ENCODE measurements around the gene HYOU1. TPM values are rescaled to one million over a fixed set of nuclear protein-coding genes. Genes with fewer than 3 reads are reported as not detected.
"Not testable (repeated sequence)": the region's sequence is repeated elsewhere in the genome, so short reads cannot be mapped to it uniquely, and the experiment has no call there.

The HYOU1 gene
- total RNA-seq, 1 experiment from 2014 or later: 228 TPM

DNA sequence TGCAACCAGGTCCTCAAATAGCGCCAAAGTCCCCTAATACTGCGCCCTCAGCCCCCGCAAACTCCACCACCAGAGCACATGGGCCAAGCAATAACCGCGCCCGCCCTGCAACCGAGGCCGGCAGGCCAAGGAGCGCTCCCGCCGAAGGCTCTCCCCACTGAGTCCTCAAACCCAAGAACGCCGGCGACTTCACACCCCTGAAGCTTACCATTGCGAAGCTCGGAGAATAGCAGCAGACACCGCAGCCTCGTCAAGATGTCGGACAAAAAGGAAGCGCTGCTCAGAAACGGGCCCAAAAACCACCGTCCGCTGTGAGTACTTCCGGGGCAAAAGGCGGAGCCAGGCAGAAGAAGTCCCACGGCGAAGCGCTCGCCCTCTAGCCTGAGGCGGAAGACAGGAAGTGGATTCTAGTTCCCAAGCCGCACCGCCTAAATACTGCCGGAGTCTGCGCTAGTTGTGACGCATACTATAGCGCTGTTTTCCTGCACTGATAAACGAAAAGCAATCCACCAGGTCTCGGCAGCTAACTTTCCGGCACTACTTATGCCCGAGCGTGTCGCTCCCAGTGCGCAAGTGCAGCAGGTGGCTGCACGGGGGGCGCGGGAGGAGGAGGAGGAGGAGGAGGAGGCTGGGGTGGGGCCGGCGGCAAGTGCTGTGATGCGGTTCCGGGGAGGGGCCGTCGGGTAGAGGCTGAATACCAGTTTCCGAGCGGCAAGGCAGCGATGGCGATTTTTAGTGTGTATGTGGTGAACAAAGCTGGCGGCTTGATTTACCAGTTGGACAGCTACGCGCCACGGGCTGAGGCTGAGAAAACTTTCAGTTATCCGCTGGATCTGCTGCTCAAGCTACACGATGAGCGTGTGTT, 38.7 kb downstream of the HYOU1 start, which contains the start of the genes RPS25 and TRAPPC4:
RPS25 (minus strand) TSS at position 270 of the 865 bp plus-strand sequence; CDS start at position 211, 59 bp downstream.
TRAPPC4 (plus strand) TSS at position 693 of the 865 bp plus-strand sequence; CDS start at position 723, 30 bp downstream.
- no peak within 1 kb of the TSS for H4K8ac ChIP-seq (replicated peaks; ENCODE audit: insufficient read length, low read depth, low read length)
- H3K4me1 ChIP-seq (ENCODE audit: insufficient read depth, low read length): no peaks in the 10 kb centered on the region
- H2BK12ac ChIP-seq (ENCODE audit: insufficient read length, low read depth, low read length): no peak within 1 kb of the TSS
- H2BK120ac ChIP-seq (ENCODE audit: low read depth, low read length, poor library complexity, severe bottlenecking): no peak within 1 kb of the TSS
- peak within 1 kb of the TSS; percentile 71 for H3K4me2 ChIP-seq (ENCODE audit: insufficient read depth, insufficient read length, low read length)
- peak within 1 kb of the TSS; percentile 88 for H2AFZ ChIP-seq (ENCODE audit: low read length)
- H2BK5ac ChIP-seq (ENCODE audit: insufficient read length, low read length): no peak within 1 kb of the TSS
- Mint-ChIP-seq H3K36me3 (ENCODE audit: insufficient read depth in 1 of 3, low read depth in 3 of 3) (peaks cover 51 to 78% (median 75%) of the 10 kb centered on the region in 3 experiments), H3K27ac (peak within 1 kb of the TSS; percentile 99 to 100 (median 99)), H3K4me1 (peaks cover 10 to 22% of the 10 kb centered on the region in 2 experiments), H3K27me3 (ENCODE audit: low read depth) (no peaks in the 10 kb centered on the region; the same call in 1 of the 2 replicates), H3K4me3 (peak within 1 kb of the TSS; percentile 97 to 99), H3K9me3 (no peaks in the 10 kb centered on the region)
- peaks cover 2% of the 10 kb centered on the region for H3K79me1 ChIP-seq (ENCODE audit: insufficient read depth, low read depth, low read length, poor library complexity, severe bottlenecking)
- no peak within 1 kb of the TSS for H3K56ac ChIP-seq (ENCODE audit: insufficient read length, low read depth, low read length)
- no peaks in the 10 kb centered on the region for H3K9me3 ChIP-seq (ENCODE audit: control insufficient read depth, low read depth, low read length)
- H3K9ac ChIP-seq (ENCODE audit: extremely low read depth, insufficient read length, low read length): peak within 1 kb of the TSS; percentile 95
- H3K23ac ChIP-seq (ENCODE audit: insufficient read length, low read depth, low read length): no peak within 1 kb of the TSS
- WGBS (ENCODE audit: extremely low coverage, insufficient read length, low lambda C conversion rate): no CpG with 5 or more reads among the region's 63 CpGs
- H3K14ac ChIP-seq (ENCODE audit: insufficient read depth, low read length): peak within 1 kb of the TSS; percentile 92
- peak within 1 kb of the TSS; percentile 20 for H3T11ph ChIP-seq (ENCODE audit: low read length)
- no peak within 1 kb of the TSS for H4K5ac ChIP-seq (ENCODE audit: insufficient read length, low read depth, low read length)
- peaks cover 15% of the 10 kb centered on the region; the same call in 1 of the 2 replicates for H3K79me2 ChIP-seq (ENCODE audit: insufficient read depth, low read length)
- H3K27ac ChIP-seq (ENCODE audit: insufficient read length, low read depth, low read length): peak within 1 kb of the TSS; percentile 69
- no peaks in the 10 kb centered on the region for H3K27me3 ChIP-seq (ENCODE audit: insufficient read depth, low read length)
- no peak within 1 kb of the TSS for H4K91ac ChIP-seq (ENCODE audit: insufficient read length, low read depth, low read length)
- no peak within 1 kb of the TSS for H2BK20ac ChIP-seq (ENCODE audit: low read depth, low read length, poor library complexity, severe bottlenecking)
- H3K23me2 ChIP-seq (ENCODE audit: insufficient read length, low read depth, low read length, poor library complexity, severe bottlenecking): peaks cover 10% of the 10 kb centered on the region
- TF ChIP-seq, protein P1, sequence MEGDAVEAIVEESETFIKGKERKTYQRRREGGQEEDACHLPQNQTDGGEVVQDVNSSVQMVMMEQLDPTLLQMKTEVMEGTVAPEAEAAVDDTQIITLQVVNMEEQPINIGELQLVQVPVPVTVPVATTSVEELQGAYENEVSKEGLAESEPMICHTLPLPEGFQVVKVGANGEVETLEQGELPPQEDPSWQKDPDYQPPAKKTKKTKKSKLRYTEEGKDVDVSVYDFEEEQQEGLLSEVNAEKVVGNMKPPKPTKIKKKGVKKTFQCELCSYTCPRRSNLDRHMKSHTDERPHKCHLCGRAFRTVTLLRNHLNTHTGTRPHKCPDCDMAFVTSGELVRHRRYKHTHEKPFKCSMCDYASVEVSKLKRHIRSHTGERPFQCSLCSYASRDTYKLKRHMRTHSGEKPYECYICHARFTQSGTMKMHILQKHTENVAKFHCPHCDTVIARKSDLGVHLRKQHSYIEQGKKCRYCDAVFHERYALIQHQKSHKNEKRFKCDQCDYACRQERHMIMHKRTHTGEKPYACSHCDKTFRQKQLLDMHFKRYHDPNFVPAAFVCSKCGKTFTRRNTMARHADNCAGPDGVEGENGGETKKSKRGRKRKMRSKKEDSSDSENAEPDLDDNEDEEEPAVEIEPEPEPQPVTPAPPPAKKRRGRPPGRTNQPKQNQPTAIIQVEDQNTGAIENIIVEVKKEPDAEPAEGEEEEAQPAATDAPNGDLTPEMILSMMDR (conservative IDR thresholded peaks at IDR 0.05): no peak
- no peaks in the 10 kb centered on the region for H4K20me1 ChIP-seq (ENCODE audit: control insufficient read depth, insufficient read depth, insufficient read length)
- no peak within 1 kb of the TSS for H2AK5ac ChIP-seq (ENCODE audit: insufficient read length, low read length)
- peak; percentile 97 for DNase-seq
- no peak within 1 kb of the TSS for H2BK15ac ChIP-seq (ENCODE audit: low read depth, low read length)
- peak within 1 kb of the TSS; percentile 82 for H3K18ac ChIP-seq (ENCODE audit: insufficient read length, low read depth, low read length)
- no peak within 1 kb of the TSS; the same call in 1 of the 2 replicates for H3K4ac ChIP-seq (ENCODE audit: low read depth, low read length)

- DNase-seq; H3K27me3 Mint-ChIP-seq (ENCODE audit: low read depth); H2BK20ac ChIP-seq (ENCODE audit: low read depth, low read length, poor library complexity, severe bottlenecking); H3K18ac ChIP-seq (ENCODE audit: insufficient read length, low read depth, low read length); H3K79me1 ChIP-seq (ENCODE audit: insufficient read depth, low read depth, low read length, poor library complexity, severe bottlenecking); H4K91ac ChIP-seq (ENCODE audit: insufficient read length, low read depth, low read length); H4K20me1 ChIP-seq (ENCODE audit: control insufficient read depth, insufficient read depth, insufficient read length); H3K27ac ChIP-seq (ENCODE audit: insufficient read length, low read depth, low read length); H3K9me3 Mint-ChIP-seq; H3K4ac ChIP-seq (ENCODE audit: low read depth, low read length); H3K14ac ChIP-seq (ENCODE audit: insufficient read depth, low read length); H4K5ac ChIP-seq (ENCODE audit: insufficient read length, low read depth, low read length); H2BK120ac ChIP-seq (ENCODE audit: low read depth, low read length, poor library complexity, severe bottlenecking); H3K4me1 ChIP-seq (ENCODE audit: insufficient read depth, low read length); H3K27me3 ChIP-seq (ENCODE audit: insufficient read depth, low read length); H2AK5ac ChIP-seq (ENCODE audit: insufficient read length, low read length); H3K56ac ChIP-seq (ENCODE audit: insufficient read length, low read depth, low read length); H3K23ac ChIP-seq (ENCODE audit: insufficient read length, low read depth, low read length); H3T11ph ChIP-seq (ENCODE audit: low read length); H2BK12ac ChIP-seq (ENCODE audit: insufficient read length, low read depth, low read length); H3K9me3 ChIP-seq (ENCODE audit: control insufficient read depth, low read depth, low read length); H2AFZ ChIP-seq (ENCODE audit: low read length); H2BK5ac ChIP-seq (ENCODE audit: insufficient read length, low read length); H4K8ac ChIP-seq (replicated peaks; ENCODE audit: insufficient read length, low read depth, low read length); H2BK15ac ChIP-seq (ENCODE audit: low read depth, low read length): not testable (repeated sequence)
- peak overlapping the region; percentile 99 to 100 (median 99); a peak in 6 of 7 replicates for H3K27ac Mint-ChIP-seq
- no CpG with 5 or more reads among the region's 10 CpGs for WGBS (ENCODE audit: extremely low coverage, insufficient read length, low lambda C conversion rate)
- H3K4me3 Mint-ChIP-seq: peak overlapping the region; percentile 97 to 99
- H3K23me2 ChIP-seq (ENCODE audit: insufficient read length, low read depth, low read length, poor library complexity, severe bottlenecking): peaks cover 10% of the 10 kb centered on the region
- H3K4me1 Mint-ChIP-seq: peaks cover 10 to 22% of the 10 kb centered on the region in 2 experiments
- H3K4me2 ChIP-seq (ENCODE audit: insufficient read depth, insufficient read length, low read length): peak overlapping the region; percentile 71
- peaks cover 15% of the 10 kb centered on the region; the same call in 1 of the 2 replicates for H3K79me2 ChIP-seq (ENCODE audit: insufficient read depth, low read length)
- H3K9ac ChIP-seq (ENCODE audit: extremely low read depth, insufficient read length, low read length): peak overlapping the region; percentile 94
- H3K36me3 Mint-ChIP-seq (ENCODE audit: insufficient read depth in 1 of 3, low read depth in 3 of 3): peaks cover 51 to 78% (median 78%) of the 10 kb centered on the region in 3 experiments
Observed at GRCh38 chr11:119017377-119017776, 39.6 kb downstream of the HYOU1 start.

Data from H9 (cell line).